ENCODE results near the gene GAMT.

The GAMT gene

DNA sequence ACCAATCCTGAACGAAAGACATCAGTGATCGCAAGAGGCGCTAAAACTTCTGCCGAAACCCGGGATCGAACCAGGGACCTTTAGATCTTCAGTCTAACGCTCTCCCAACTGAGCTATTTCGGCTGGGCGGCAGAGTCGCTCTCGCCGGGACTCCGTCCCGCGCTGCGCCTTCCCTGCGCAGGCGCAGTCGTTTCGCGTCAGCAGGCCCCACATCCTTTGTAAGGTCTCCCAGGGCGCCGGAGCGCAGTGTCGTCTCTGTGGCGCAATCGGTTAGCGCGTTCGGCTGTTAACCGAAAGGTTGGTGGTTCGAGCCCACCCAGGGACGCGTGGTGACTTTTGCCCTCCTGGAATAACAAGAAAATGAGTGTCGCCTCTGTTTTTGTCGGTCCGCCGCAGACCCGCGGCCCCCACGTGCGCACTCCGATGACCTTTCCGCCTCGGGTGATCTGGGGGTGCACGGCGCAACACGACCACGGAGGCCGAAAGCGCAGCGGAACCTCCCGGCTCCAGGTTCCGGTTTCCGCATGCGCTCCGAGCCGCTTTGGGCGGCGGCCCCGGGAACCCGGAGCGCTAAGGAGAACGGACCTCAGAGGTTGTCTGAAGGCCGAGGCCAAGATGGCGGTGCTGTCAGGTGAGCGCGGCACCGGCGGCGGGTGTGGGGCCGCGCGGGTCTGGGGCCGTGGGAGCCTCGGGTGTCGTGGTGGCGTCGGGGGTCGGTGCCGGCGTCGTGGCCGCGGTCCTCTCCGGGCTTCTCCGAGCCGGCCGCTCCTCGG, 17.8 kb downstream of the GAMT start, which contains the start of gene NDUFS7:
NDUFS7 (plus strand) TSS at position 596 of the 773 bp plus-strand sequence; CDS start at position 616, 20 bp downstream.
- FAIRE-seq = peak; percentile 70

DNA sequence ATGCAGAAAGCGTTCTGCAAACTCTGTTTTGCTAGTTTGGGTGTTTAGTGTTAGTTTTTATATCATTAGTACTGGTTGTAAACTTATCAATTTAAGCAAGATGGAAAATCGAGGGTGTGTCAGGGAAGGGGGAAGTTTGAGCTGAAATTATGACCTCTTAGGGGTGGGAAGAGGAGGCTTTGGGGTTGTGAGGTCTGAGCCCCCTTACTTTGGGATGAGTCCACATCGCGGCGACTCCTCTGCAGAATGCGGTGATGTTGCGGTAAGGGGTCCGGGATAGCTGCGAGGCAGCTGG, 18.4 kb downstream of the GAMT start:
- no peak for FAIRE-seq

DNA sequence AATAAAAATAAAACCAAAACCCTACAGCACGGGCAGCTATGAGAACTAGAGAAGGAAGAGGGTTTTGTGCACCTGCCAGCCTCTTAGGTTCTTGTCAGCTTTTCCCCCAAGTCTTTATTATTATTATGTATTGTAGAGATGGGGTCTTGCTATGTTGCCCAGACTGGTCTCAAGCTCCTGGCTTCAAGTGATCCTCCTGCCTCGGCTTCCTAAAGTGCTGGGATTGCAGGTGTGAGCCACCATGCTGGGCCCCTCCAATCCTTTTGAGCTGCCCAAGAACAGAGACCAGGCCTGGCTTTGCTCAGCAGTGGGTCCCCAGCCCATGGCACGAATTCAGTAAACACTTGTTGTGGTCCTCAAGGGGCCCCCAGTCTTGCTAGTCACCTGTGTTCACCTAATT, 19.1 kb downstream of the GAMT start:
- FAIRE-seq = no peak

DNA sequence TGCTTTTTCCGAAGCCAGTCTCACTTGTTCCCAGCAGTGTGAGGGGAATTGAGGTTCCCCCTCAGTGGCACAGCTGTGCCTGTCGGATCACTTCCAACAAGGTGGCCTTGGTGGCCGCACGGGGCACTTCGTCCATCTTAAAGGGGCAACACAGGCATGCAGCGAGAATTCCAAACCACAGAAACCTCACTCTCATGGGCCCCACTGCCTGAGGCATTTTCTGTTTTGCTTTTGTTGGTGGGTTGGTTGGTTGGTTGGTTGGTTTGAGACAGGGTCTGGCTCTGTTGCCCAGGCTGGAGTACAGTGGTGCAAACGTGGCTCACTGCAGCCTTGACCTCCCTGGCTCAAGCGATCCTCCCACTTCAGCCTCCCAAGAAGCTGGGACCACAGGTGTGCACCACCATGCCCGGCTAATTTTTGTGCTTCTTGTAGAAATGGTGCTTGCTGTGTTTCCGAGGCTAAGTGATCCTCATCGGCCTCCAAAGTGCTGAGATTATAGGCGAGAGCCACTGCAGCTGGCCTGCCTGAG, 21.3 kb downstream of the GAMT start:
- no peak for FAIRE-seq

DNA sequence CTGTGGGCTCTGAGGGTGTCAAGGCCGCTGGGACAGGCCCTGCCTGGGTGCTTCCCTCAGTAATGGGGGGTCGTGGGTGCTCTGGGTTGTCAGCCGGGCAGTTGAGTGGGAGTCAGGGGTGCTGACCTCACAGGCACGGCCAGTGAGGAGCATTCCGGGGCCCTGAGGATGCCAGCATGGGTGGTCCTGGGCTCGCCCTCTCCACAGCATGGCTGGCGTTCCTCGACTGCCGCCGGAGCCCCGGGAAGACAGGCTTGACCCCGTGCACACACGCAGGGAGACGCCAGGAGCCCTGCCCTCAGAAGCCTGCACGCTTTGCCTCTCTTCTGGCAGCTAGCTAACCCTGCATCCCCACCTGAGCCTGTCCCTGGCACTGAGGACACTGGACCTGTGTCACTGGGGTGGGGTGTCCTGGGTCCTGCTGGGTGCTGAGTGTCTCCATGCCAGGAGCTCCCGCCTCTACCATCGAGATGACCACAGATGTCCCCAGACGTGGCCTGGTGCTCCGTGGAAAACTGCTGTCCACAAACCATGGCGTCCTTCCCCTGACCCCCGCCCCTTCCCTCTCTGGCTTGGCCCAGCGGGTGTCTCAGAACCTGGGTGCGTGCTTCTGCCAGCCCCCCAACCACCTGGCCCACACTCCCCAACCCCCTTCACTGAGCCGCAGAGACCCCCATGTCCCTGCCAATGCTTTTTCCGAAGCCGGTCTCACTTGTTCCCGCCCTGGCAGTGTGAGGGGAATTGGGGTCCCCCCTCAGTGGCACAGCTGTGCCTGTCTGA, 22.0 kb downstream of the GAMT start:
- FAIRE-seq = no peak

DNA sequence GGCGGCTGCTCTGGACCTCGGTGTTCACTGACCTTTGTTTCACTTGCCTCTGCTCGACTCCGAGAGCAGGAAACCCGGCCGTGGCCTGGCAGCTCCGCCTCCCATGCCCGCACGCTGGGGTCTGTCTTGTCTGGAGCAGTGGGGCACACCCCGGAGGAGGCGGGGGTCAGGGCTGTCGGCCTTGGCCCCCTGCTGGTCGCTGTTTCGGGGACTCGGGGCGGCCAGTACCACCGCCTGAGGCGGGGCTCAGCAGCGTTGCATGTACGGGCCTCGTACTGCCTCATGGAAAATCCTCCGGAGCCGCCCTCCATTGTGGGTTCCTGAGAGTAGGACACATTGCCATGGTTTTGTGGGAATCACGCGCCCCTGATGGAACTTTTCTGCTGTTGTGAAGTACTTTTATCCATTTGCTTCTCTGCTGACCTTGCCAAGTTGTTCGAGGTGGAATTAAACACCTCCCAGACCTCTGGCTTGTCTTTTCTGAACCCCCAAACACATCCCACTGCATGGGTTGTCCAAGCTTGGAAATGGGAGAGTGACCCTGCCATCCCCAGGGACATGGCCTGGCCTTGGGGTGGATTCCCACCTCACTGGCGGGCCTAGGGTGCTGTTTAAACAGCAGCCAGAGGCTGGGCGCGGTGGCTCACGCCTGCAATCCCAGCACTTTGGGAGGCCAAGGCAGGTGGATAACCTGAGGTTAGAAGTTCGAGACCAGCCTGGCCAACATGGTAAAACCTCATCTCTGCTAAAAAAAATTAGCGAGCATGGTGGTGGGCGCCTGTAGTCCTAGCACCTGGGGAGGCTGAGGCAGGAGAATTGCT, 23.2 kb downstream of the GAMT start:
- no peak for FAIRE-seq

DNA sequence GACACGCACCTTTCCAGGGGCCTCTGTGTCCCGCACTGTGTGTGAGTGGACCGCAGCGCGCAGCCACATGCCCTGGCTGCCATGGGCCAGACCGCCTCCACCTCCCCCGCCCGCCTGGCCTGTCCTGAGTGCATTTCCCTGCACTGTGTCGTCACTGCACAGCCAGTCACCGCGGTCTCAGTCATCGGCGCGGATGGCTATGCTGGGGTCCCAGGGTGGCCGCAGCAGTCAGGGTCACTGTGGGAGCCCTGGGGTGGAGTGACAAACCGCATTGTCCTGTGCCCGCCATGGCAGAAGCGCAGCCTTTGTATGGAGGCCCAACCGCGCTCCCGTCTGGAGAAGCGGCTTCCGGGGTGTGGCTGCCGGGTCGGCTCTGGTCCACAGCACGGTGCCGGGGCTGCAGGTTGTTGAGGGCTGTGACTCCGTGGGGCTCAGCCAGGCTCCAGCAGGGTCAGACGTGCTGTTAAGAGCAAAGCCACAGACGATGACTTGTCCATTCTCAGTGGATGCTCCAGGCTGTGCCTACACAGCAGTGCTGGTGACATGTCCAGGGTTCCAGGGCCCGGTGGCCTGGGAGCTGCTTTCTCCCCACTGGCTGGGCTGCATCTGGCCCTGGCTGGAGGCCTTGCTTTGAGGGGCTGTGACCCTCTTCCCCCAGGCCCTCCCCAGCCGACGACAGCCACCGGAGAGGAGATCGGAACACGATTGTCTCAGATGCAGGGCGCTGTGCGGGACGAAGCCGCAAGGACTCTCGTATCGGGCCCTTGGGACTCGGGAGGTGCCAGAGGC, 24.0 kb downstream of the GAMT start:
- FAIRE-seq = no peak

DNA sequence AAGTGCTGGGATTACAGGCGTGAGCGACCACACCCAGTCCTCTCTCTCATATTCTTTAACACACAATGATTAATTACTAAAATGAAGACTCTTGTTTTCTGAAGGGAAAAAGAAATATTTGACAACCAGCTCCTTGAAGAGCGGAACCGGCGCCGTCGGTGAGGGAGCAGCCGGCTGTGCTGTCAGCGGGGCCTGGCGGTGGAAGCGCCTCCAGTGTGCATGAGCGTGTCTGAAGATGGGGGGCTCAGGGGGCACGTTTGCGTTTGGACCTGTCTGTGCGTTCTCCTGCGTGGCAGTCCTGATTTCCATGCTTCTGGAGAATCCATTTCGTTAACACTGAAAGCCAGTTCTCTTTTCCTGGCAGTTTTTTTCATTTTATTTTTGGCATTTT, 24.9 kb downstream of the GAMT start:
- no peak for FAIRE-seq

DNA sequence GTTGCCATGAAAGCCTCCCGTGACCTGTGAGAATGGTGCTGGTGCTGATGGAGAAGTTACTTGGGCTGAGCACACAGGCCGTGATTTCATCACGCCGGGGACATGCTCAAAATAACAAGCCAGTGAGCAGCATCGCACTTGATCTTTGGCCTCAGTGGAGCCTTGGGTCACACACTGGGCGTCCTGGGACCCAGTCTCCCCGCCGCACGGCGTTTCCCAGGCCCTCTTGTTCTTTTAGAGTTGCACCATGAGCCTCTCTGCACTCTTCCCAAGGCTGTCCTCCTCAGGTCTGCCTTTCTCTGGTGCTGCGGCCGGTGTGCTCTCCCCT, 27.1 kb downstream of the GAMT start:
- FAIRE-seq = no peak

DNA sequence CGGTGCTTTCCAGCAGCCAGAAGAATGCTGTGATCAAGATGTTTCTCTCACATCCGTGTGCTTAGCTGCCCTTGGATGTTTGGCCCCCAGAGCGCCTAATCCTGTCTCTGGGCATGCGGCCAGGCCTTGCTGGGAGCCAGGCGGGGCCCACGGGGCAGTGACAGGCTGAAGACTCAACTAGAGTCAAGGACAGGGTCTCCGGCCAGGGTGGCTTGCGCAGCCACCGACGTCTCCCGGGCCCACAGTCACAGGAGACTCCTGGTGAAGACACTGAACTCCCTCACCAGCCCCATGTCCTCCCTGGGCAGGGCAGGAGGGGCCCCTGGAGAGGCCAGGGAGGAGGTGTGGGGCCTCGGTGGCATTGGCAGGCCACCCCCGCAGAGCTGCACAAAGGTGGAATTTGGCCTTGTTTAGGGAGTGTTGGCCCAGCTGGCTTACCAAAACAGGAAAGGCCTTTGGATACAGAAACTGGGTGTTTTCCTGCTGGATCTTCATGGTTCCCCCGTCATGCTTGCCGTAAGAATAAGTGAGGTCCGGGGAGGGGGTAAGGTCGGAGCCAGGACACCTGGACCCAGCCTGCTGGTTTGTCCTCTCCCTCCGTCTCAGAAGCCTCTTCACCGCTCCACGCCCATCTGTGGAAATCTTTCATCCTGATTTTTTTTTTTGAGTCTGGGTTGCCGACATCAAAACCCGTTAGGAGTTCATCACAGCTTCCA, 27.6 kb downstream of the GAMT start:
- FAIRE-seq = no peak

DNA sequence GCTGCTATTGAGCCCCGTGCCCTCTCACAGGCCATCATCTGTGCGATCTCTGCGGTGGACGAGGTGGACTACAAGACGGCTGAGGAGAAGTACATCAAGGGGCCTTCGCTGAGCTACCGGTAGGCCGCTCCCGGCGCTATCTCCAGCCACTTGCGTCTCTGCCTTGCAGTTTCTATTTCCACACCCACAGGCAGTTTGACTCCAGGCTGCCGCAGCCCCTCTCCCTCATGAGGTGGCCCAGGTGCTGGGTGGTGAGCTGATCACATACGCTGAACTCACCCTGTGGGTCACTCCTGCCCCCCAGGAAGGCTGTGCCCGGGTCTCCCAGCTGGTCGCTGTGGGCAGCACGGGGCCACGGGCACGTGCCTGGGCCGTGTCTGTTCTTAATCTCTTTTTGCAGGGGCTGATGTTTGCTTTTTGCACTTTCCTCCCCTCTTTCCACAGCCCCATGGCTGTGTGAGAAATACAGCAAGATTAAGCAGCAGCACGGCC, 28.3 kb downstream of the GAMT start:
- no peak for FAIRE-seq

DNA sequence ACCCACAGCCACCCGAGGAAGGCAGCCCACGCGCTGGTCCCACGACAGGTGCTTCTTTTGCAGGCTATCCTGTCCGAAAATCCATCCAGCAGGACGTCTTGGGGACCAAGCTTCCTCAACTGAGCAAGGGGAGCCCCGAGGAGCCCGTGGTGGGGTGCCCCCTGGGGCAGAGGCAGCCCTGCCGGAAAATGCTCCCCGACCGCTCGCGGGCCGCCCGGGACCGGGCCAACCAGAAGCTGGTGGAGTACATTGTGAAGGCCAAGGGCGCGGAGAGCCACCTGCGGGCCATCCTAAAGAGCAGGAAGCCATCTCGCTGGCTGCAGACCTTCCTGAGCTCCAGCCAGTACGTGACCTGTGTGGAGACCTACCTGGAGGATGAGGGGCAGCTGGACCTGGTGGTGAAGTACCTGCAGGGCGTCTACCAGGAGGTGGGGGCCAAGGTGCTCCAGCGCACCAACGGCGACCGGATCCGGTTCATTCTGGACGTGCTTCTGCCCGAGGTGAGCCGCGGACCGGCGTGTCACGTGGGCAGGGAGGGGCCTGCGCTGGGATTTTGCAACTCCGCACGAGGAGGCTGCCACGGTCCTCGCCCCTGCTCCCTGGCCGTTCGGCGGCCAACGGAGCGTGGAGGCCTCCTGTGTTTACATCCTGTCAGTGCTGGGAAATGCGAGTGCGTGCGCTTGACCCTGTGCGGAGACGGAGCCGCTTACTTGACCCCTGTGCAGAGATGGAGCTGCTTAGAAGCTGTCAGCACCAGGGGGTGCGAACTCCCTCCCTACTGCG, 30.6 kb downstream of the GAMT start:
- no peak for FAIRE-seq

DNA sequence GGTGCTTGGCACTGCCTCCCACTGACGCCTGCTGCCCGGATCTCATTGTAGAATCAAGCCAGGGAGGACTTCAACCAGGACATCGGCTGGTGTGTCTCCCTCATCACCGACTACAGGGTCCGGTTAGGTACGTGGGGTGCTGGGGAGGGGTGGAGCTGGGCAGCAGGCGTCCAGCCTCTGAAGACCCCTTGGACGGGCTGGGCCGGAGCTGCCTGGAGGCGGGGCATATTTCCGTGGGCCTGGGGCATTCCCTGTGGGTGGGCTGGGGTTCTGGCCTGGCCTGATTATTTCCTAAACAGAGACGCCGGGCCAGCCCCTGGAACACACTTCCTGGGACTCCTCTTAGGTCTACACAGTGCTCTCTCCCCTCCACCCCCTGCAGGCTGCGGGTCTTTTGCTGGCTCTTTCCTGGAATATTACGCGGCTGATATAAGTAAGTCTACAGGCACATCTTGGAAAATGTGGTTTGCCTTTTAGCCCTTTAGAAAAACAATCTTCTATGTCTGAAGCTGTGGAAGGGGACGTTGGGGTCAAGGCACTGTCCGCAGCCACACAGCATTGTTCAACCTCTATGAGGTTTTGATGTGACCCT, 32.0 kb downstream of the GAMT start:
- no peak for FAIRE-seq

DNA sequence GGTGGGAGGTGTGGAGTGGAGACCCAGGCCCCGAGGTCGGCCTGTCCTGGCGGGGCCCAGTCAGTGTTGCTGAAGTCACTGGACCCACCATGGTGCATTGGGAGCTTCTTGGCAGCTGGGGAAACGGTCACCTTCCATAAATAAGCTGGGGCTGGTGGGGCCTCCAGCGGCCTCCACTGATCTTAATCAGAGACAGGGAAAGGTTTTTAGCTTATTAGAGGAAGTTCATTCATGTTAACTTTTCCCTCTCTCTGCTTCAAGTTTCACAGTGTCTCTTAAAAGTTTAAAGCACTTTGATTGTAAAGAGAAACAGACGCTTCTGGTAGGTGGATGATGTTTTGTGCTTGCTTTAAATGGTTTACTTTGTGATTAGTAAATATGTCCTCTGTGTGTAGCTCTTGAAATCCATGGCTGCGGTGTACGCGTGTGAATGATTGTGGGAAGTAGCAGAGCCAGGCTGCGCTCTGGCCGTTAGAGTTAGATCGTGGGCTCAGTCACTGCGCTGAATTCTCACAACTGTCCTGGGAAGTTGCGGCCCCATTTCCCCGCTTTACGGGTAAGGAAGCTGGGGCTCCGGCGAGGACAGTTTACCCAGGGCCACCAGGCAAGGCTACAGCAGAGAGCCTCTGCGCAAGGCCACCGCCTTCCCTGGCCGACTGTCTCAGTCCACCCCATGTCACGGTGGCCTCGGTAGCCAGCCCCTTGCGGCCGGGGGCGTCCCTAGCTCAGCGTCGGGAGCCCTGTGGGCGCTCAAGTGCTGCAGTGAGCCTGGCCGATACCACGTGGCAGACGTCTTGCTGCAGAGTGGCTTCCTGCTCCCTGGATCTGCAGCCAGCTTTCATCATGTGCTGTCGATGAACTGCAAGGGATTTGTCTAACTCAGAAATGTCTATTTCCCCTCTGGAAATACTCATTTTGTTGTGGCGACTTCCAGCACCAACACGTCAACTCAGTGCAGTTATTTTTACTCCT, 34.2 kb downstream of the GAMT start:
- FAIRE-seq = no peak

DNA sequence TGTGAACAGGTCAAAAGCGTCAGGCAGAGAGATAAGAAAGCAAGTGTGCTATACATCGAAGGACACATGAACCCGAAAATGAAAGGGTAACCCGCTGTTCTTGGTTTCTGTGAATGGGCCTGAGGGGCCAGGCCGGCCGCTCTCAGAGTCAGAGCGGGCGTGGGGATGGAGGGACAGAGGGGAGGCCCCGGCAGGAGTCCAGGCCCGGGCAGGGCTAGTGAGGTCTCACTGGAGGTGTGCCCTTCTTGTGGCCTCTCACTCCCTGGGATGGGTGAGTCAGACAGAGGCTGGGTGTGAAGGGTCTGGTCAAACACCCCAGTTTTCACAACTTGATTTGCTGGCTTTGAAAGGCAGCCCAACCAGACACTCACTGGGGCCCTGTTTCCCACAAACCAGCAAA, 35.0 kb downstream of the GAMT start:
- FAIRE-seq = no peak

DNA sequence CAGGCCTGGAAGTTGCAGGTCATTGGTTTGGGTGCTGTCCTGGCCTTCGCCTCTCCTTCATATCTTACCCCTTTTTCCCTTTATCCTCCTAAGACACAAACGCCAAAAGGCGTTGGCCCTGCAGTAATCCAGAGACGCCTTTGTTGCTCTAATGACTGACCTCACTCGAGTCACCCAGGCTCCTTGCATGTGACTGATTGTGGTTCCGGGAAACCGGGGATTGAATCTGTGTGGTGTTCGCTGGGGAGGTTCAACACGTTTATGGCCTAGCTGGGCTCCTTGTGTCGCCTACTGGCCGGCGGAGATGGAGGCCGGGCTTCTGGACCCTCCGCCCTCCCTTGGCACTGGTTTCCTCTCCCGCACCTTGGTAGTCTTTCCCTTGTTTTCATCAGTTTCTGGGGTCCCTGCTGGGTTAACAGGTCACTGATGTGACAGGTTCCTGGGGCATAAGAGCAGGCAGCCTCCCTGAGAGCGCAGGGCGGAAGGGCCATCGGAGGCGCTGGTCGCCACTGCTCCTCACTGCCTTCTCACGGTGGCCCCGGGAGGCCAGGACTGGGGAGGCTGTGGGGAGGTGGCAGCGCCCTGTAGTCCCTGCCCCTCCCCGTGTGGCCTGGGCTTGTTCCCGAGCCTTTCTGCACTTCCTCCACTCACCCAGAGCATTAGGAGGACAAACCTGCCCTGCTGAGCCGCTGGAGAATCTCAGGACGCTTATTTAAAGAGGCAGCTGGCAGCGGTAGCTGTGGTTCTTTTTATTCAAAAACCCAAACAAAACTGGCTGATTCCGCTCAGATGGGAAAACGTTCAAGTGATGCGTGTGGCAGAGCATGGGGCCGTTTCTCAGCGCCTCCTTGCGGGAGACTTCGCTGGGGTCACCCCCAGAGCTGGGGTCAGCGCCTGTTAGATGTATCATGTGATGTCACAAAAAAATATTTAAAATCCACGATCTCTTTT, 35.7 kb downstream of the GAMT start:
- no peak for FAIRE-seq

DNA sequence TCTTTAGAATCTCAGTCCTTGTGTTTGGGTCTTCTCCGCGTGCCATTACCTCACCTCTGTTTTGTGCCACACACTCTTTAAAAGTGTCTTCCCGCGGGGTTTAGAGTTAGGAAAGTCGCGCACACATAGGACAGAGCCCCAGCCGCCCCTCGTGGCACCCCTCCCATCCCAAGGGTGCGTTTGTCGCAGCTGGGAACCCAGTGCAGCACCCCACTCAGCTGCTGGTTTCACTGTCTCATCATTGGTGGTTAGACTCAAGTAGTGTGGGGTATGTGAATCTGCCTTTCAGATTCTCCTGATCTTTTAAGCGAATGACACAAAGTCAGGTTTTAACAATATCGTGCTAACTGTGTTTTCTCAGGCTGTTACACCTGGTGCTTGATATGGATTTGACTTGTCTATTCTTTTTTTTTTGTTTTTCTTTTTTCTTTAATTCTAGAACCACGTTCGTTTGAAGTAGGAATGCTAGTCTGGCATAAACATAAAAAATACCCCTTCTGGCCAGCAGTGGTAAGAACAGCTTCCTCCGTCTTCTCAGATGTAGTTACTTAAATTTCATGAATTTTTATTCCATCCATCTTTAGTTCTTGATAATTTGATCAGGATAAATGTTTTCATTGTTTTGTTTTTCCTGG, 37.2 kb downstream of the GAMT start:
- FAIRE-seq = no peak

DNA sequence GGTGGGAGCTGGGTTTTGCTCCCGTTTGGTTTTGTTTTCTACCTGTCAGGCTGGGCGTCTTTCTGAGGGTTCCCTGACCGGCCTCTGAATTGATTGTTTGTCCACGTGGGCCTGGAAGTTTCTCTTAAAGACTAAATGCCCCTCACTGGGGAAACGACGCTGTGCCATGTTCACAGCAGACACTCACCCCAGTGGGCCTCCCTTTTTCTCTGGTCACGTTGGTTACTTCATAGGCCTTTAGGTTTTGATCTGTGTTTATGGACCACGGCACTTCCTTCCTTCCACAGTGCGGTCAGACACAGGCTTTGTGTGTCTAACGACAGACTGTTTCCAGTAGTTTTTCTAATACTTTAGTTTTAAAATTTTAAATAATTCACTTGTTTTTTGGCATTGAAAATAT, 37.7 kb downstream of the GAMT start:
- no peak for FAIRE-seq
